Astrocyte (in vitro differentiated cells and primary cell): ENCODE results near the gene STXBP2. TPM values are rescaled to one million over a fixed set of nuclear protein-coding genes. Genes with fewer than 3 reads are reported as not detected.
A peak's percentile ranks its signal among the peaks of the same experiment; 100 is the strongest.

ENCODE experiments used
- DNase-seq: peaks from one replicate; pipeline ENCODE4 v3.0.0-alpha.2; 2010; ENCODE audit warnings: low read depth
- FAIRE-seq: peaks from 2 replicates; lab custom pipeline; 2011; peaks lifted over from hg19 to GRCh38; lab: Jason Lieb, UNC
- H2AFZ ChIP-seq: 2 replicates; pipeline ENCODE4 v1.6.0; 2012; ENCODE audit warnings: low read depth, low read length, inconsistent platforms
- H3K27ac ChIP-seq: 2 replicates; pipeline ENCODE4 v1.5.1; 2011; ENCODE audit warnings: low read depth, low read length, inconsistent platforms
- H3K27me3 ChIP-seq: 2 replicates; pipeline ENCODE4 v1.6.0; 2011; ENCODE audit warnings: low read length, inconsistent platforms; ENCODE audit not compliant: insufficient read depth
- H3K36me3 ChIP-seq: 2 replicates; pipeline ENCODE4 v1.5.1; 2011; ENCODE audit warnings: low read length, inconsistent platforms; ENCODE audit not compliant: insufficient read depth
- H3K4me1 ChIP-seq: 2 replicates; pipeline ENCODE4 v1.5.1; 2011; ENCODE audit warnings: low read length, inconsistent platforms; ENCODE audit not compliant: insufficient read depth
- H3K4me2 ChIP-seq: 2 replicates; pipeline ENCODE4 v1.6.0; 2012; ENCODE audit warnings: low read length, inconsistent platforms
- H3K4me3 ChIP-seq: 2 replicates; pipeline ENCODE4 v1.5.1; 2011; ENCODE audit warnings: low read depth, mild to moderate bottlenecking, low read length, inconsistent platforms; ENCODE audit not compliant: insufficient read depth
- H3K79me2 ChIP-seq: 2 replicates; pipeline ENCODE4 v1.6.0; 2012; ENCODE audit warnings: mild to moderate bottlenecking, low read length, inconsistent platforms; ENCODE audit not compliant: insufficient read depth
- H3K9ac ChIP-seq: 2 replicates; pipeline ENCODE4 v1.6.0; 2012; ENCODE audit warnings: mild to moderate bottlenecking, low read length, inconsistent platforms
- H3K9me3 ChIP-seq: 2 replicates; pipeline ENCODE4 v1.5.1; 2012; ENCODE audit warnings: low read depth, mild to moderate bottlenecking, low read length, inconsistent platforms; ENCODE audit not compliant: insufficient read depth
- H4K20me1 ChIP-seq: 2 replicates; pipeline ENCODE4 v1.6.0; 2012; ENCODE audit warnings: low read length, inconsistent platforms; ENCODE audit not compliant: insufficient read depth
- H3K27ac Mint-ChIP-seq: one replicate; pipeline ENCODE4 v1.8.0; 2021; ENCODE audit warnings: mild to moderate bottlenecking, mixed read lengths; ENCODE audit not compliant: unreplicated experiment
- H3K27me3 Mint-ChIP-seq: one replicate; pipeline ENCODE4 v1.8.0; 2021; ENCODE audit warnings: low read depth, mixed read lengths; ENCODE audit not compliant: unreplicated experiment
- H3K36me3 Mint-ChIP-seq: one replicate; pipeline ENCODE4 v1.8.0; 2021; ENCODE audit warnings: low read depth, mixed read lengths; ENCODE audit not compliant: unreplicated experiment
- H3K4me1 Mint-ChIP-seq: one replicate; pipeline ENCODE4 v1.8.0; 2021; ENCODE audit warnings: low read depth, mixed read lengths; ENCODE audit not compliant: unreplicated experiment
- H3K4me3 Mint-ChIP-seq: one replicate; pipeline ENCODE4 v1.8.0; 2021; ENCODE audit warnings: mild to moderate bottlenecking, moderate library complexity, mixed read lengths; ENCODE audit not compliant: unreplicated experiment
- H3K9me3 Mint-ChIP-seq: one replicate; pipeline ENCODE4 v1.8.0; 2021; ENCODE audit warnings: mild to moderate bottlenecking, mixed read lengths; ENCODE audit not compliant: unreplicated experiment
- CTCF ChIP-seq: IDR thresholded peaks from 2 replicates; pipeline ENCODE4 v1.5.1; 2011; ENCODE audit warnings: low read depth, mild to moderate bottlenecking, inconsistent platforms, low read length, moderate library complexity; ENCODE audit not compliant: insufficient read depth
- EZH2 ChIP-seq: IDR thresholded peaks from 2 replicates; pipeline ENCODE4 v1.6.1; 2012; ENCODE audit warnings: mild to moderate bottlenecking, low read length, inconsistent platforms; ENCODE audit not compliant: insufficient read depth
- total RNA-seq: library from RNA; stranded (reverse); gene quantifications from 2 replicates; pipeline ENCODE4 v1.2.1, GENCODE V29; 2021

Gene STXBP2
- total RNA-seq, 1 donor from 2014 or later: 49.6 TPM

GRCh38 chr19:7674010-7675005, 37.4 kb downstream of the STXBP2 start:
- Histone ChIP-seq H4K20me1 (no peaks in the 10 kb centered on the region), H3K27me3 (peaks cover 9% of the 10 kb centered on the region), H3K36me3 (no peaks in the 10 kb centered on the region), H3K4me1 (no peaks in the 10 kb centered on the region), H3K9ac (no peak overlapping the region), H3K9me3 (no peaks in the 10 kb centered on the region), H3K4me3 (no peak overlapping the region), H2AFZ (peak overlapping the region; percentile 52), H3K4me2 (peak overlapping the region; percentile 11), H3K79me2 (no peaks in the 10 kb centered on the region), H3K27ac (no peak overlapping the region)
- Mint-ChIP-seq H3K36me3 (peaks cover 2% of the 10 kb centered on the region), H3K9me3 (peaks cover 12% of the 10 kb centered on the region), H3K4me3 (no peak overlapping the region), H3K27me3 (peaks cover 74% of the 10 kb centered on the region), H3K4me1 (no peaks in the 10 kb centered on the region), H3K27ac (no peak overlapping the region)
- TF ChIP-seq CTCF (no peak), EZH2 (no peak)
- DNase-seq: peak; percentile 22
- no peak for FAIRE-seq

GRCh38 chr19:7676376-7676775, 39.5 kb downstream of the STXBP2 start:
- Mint-ChIP-seq H3K27ac (no peak overlapping the region), H3K9me3 (peaks cover 9% of the 10 kb centered on the region), H3K36me3 (peaks cover 2% of the 10 kb centered on the region), H3K4me3 (no peak overlapping the region), H3K4me1 (no peaks in the 10 kb centered on the region), H3K27me3 (peaks cover 60% of the 10 kb centered on the region)
- Histone ChIP-seq H3K27ac (no peak overlapping the region), H3K4me1 (no peaks in the 10 kb centered on the region), H3K4me3 (no peak overlapping the region), H3K4me2 (no peak overlapping the region), H3K9ac (no peak overlapping the region), H4K20me1 (no peaks in the 10 kb centered on the region), H2AFZ (no peak overlapping the region), H3K79me2 (peaks cover 7% of the 10 kb centered on the region), H3K36me3 (no peaks in the 10 kb centered on the region), H3K9me3 (no peaks in the 10 kb centered on the region), H3K27me3 (peaks cover 5% of the 10 kb centered on the region)
- TF ChIP-seq EZH2: no peak
- TF ChIP-seq CTCF: no peak
- FAIRE-seq (no peak), DNase-seq (no peak)

GRCh38 chr19:7676854-7677253, 39.9 kb downstream of the STXBP2 start, which contains the start of gene MCEMP1:
Gene MCEMP1 (plus strand): TSS chr19:7677090. CDS start chr19:7677121, 31 bp downstream.
- Mint-ChIP-seq H3K36me3 (peaks cover 2% of the 10 kb centered on the region), H3K27me3 (peaks cover 56% of the 10 kb centered on the region), H3K4me3 (no peak within 1 kb of the TSS), H3K4me1 (no peaks in the 10 kb centered on the region), H3K9me3 (peaks cover 9% of the 10 kb centered on the region), H3K27ac (no peak within 1 kb of the TSS)
- Histone ChIP-seq H3K9ac (no peak within 1 kb of the TSS), H3K27ac (no peak within 1 kb of the TSS), H3K27me3 (peaks cover 5% of the 10 kb centered on the region), H3K4me3 (no peak within 1 kb of the TSS), H3K79me2 (peaks cover 12% of the 10 kb centered on the region), H3K36me3 (no peaks in the 10 kb centered on the region), H3K4me2 (no peak within 1 kb of the TSS), H3K4me1 (peaks cover 5% of the 10 kb centered on the region), H3K9me3 (no peaks in the 10 kb centered on the region), H4K20me1 (peaks cover 2% of the 10 kb centered on the region), H2AFZ (no peak within 1 kb of the TSS)
- no peak for TF ChIP-seq CTCF
- TF ChIP-seq EZH2: no peak
- DNase-seq (no peak), FAIRE-seq (no peak)
